NB4 (cell line): ENCODE results near the gene SLC20A1.

Experiments used
- CTCF ChIP-seq: IDR thresholded peaks from one replicate; pipeline ENCODE4 v1.5.1; 2012; ENCODE audit warnings: low read depth, low read length
- MAX ChIP-seq: IDR thresholded peaks from 2 replicates; pipeline ENCODE4 v1.6.1; 2011; ENCODE audit warnings: low read depth, low read length
- MYC ChIP-seq: IDR thresholded peaks from 2 replicates; pipeline ENCODE4 v1.6.1; 2011; ENCODE audit warnings: low read depth, low read length
- POLR2A ChIP-seq: IDR thresholded peaks from 2 replicates; pipeline ENCODE4 v1.6.1; 2011; ENCODE audit warnings: mild to moderate bottlenecking; ENCODE audit not compliant: insufficient read length; ENCODE audit errors: extremely low read depth

GRCh38 chr2:112639936-112640335 lies 5.8 kb upstream of the SLC20A1 start:
- no peak for TF ChIP-seq POLR2A
- no peak for TF ChIP-seq CTCF
- TF ChIP-seq MYC = no peak
- TF ChIP-seq MAX = no peak
